Germinal center (tissue), 1 donor: ENCODE measurements around the gene TMA7B.

Source experiments
- DNase-seq: peaks from one replicate; pipeline ENCODE4 v3.0.0; 2012; ENCODE audit warnings: mixed read lengths, low spot score

Gene TMA7B

GRCh38 chr22:40001800-40002577 is 41.8 kb downstream of the TMA7B start:
- no peak for DNase-seq

DNA sequence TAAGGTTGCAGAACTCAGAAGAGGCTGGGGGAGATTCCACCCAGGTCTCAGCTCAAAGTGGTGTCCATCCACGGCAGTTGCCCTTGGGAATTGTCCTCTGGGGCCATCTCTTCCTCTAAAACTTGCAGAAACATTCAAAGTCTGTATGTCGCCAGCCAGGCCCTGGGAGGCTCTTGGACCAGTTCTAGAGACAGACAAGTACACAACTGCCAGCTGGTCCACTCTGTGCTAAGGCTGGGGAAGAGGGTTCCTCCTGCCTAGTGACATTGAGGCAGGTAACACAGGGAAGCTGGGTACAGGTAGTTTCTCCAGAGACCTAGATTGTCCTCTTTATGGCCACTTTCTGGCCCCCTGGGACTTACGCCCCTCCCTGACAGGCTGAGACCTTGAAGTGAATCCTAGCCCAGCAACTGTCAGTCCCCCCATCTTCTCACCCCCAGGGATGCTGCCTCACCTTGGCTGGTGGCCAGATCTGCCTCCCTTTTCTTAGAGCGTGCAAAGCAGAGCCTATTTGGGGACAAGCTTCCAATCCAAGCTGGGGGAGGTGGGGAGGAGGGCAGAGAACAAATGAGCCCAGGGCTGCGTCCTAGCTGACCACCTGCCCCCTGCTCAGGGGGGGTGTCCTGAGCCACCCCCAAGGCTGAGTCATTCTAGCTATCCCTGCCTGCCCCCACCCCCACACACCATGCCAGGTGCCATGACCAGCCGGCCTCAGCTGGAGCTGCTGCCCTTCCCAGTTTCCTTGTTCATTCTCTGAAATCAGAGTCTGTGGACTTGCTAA is 42.9 kb downstream of the TMA7B start:
- DNase-seq: no peak

DNA sequence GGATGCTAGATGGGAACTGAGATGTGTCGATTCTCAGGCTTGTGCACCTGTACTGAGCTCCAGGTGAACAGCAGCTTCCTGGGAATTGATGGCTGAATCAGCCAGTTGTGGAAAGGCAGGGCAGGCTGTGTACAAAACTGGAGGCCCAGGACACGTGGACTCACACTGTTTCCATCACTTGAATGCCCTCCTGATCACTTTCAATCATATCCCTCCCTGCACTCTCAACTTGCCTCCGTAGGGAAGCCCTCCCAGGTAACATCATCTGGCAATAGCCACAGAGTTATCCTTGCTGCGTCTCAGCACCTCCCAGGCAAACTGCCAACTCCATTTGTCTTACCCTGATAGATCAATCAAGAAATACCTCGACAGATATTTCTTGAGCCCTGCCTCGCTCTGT is 44.6 kb downstream of the TMA7B start:
- no peak for DNase-seq

GRCh38 chr22:40006641-40007040 is 46.4 kb downstream of the TMA7B start:
- DNase-seq: no peak

- DNase-seq: no peak
Measured at GRCh38 chr22:40007853-40008710, 47.9 kb downstream of the TMA7B start.

- no peak for DNase-seq
Measured at GRCh38 chr22:40008726-40009291, 48.6 kb downstream of the TMA7B start.

- DNase-seq: no peak
Measured at GRCh38 chr22:40009292-40009774, 49.1 kb downstream of the TMA7B start.

GRCh38 chr22:40009951-40010671 is 49.9 kb downstream of the TMA7B start:
- DNase-seq: no peak

GRCh38 chr22:40010746-40011145 is 50.5 kb downstream of the TMA7B start:
- DNase-seq: no peak
